ENCODE data around the gene POLR2H. TPM values are rescaled to one million over a fixed set of nuclear protein-coding genes. Genes with fewer than 3 reads are reported as not detected.

The POLR2H gene
- total RNA-seq, 1 donor from 2014 or later: 49.8 TPM

DNA sequence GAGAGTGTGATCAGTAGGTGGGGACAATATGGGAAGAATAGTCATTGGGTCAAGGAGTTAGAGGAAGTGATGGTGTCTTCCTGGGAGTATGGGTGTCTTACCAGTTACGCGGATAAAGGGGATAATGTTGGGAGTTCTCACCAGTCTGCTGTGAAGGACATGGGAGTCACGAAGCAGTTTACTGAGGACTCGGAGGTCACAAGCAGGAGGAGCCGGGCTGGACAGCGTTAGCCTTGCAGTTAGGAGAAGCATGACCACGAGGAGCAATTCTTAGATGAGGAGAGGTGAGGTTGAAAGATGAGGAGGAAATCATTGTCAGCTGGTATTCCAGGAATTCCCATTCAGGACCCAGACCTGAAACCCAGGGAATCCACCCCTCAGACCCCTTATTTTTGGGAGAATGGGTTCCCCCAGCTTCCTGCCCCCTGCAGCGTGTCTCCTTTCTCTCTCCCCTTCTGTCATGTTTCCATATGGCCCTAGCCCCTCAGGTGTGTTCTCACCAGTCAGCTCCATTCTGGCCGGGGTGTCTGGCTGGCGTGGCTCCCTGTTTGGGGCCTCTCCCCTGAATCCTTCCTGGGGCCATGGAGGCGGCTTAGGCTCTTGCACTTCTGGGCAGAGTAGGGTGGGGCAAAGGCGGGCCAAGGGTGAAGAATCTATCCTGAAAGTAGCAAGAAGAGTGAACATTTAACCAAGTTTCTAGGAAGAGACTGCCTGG is 14.4 kb downstream of the POLR2H start:
- H3K27ac Mint-ChIP-seq (ENCODE audit: unreplicated experiment): no peak overlapping the region
- no peak overlapping the region for H3K4me3 Mint-ChIP-seq (ENCODE audit: unreplicated experiment)
- peaks cover 32% of the 10 kb centered on the region for H3K27me3 Mint-ChIP-seq (ENCODE audit: low read depth)
- peaks cover 30% of the 10 kb centered on the region for H3K4me1 Mint-ChIP-seq (ENCODE audit: low read depth)
- DNase-seq (ENCODE audit: low spot score): no peak
- no peaks in the 10 kb centered on the region for H3K36me3 Mint-ChIP-seq (ENCODE audit: low read depth)
- TF ChIP-seq, protein P1, sequence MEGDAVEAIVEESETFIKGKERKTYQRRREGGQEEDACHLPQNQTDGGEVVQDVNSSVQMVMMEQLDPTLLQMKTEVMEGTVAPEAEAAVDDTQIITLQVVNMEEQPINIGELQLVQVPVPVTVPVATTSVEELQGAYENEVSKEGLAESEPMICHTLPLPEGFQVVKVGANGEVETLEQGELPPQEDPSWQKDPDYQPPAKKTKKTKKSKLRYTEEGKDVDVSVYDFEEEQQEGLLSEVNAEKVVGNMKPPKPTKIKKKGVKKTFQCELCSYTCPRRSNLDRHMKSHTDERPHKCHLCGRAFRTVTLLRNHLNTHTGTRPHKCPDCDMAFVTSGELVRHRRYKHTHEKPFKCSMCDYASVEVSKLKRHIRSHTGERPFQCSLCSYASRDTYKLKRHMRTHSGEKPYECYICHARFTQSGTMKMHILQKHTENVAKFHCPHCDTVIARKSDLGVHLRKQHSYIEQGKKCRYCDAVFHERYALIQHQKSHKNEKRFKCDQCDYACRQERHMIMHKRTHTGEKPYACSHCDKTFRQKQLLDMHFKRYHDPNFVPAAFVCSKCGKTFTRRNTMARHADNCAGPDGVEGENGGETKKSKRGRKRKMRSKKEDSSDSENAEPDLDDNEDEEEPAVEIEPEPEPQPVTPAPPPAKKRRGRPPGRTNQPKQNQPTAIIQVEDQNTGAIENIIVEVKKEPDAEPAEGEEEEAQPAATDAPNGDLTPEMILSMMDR (IDR thresholded peaks at IDR 0.05): no peak
- no peaks in the 10 kb centered on the region for H3K9me3 Mint-ChIP-seq (ENCODE audit: low read depth)

DNA sequence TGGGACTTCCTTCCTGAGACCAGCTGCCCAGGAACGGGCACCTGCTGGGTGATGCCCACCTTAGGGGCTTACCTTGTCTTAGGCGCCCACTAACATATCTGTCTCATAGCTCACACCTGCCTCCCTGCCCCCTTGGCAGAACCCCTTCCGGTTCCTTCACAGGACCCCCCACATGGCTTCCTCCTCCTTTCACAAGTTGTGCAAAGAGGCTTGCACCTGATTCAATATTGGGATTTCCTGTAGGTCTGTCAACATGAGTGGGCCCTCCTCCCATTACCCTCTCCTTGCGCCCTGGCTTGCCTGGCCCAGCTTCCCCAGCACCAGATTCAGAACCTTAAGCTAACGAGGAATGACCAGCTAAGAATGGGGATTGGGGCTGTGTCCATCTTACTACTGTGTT is 15.9 kb downstream of the POLR2H start:
- no peaks in the 10 kb centered on the region for H3K36me3 Mint-ChIP-seq (ENCODE audit: low read depth)
- peaks cover 17% of the 10 kb centered on the region for H3K4me1 Mint-ChIP-seq (ENCODE audit: low read depth)
- DNase-seq (ENCODE audit: low spot score): no peak
- TF ChIP-seq, protein P1 (IDR thresholded peaks at IDR 0.05): no peak
- H3K27me3 Mint-ChIP-seq (ENCODE audit: low read depth): peaks cover 34% of the 10 kb centered on the region
- no peaks in the 10 kb centered on the region for H3K9me3 Mint-ChIP-seq (ENCODE audit: low read depth)
- no peak overlapping the region for H3K27ac Mint-ChIP-seq (ENCODE audit: unreplicated experiment)
- H3K4me3 Mint-ChIP-seq (ENCODE audit: unreplicated experiment): no peak overlapping the region

DNA sequence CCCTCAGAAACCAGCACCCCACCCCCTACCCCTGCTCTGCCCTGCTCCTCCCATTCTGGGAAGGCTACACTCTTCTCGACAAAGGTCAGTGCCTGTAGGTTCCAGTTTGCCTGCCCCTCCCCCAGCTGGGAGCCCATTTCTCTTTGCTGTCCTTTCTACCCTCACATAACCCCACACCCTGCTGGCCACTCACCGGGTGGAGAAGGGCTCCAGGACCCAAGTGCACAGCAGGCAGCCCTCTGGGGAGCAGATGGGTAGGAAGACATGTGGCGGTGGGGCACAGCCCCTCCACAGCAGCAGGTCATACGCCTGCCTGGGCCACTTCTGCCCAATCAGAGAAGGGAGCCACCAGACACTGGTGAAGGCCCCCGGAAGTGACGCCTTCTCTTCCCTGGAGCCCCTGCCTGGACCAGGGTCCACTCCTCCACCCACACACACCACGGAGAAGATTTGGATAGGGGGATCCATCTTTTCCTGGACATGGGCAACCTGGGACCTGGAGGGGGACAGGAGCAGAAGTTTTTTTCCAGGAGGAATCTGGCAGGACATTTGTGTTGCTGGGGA is 16.5 kb downstream of the POLR2H start, which contains the start of gene THPO:
Gene THPO (minus strand): TSS at position 326 of the 564 bp plus-strand sequence. CDS start 1,948 bp downstream, outside the sequence.
- Mint-ChIP-seq H3K9me3 (ENCODE audit: low read depth) (no peaks in the 10 kb centered on the region), H3K4me1 (ENCODE audit: low read depth) (peaks cover 12% of the 10 kb centered on the region), H3K36me3 (ENCODE audit: low read depth) (no peaks in the 10 kb centered on the region), H3K27me3 (ENCODE audit: low read depth) (peaks cover 36% of the 10 kb centered on the region), H3K27ac (ENCODE audit: unreplicated experiment) (no peak within 1 kb of the TSS), H3K4me3 (ENCODE audit: unreplicated experiment) (peak within 1 kb of the TSS; percentile 57)
- no peak for DNase-seq (ENCODE audit: low spot score)
- TF ChIP-seq, protein P1 (IDR thresholded peaks at IDR 0.05): no peak

DNA sequence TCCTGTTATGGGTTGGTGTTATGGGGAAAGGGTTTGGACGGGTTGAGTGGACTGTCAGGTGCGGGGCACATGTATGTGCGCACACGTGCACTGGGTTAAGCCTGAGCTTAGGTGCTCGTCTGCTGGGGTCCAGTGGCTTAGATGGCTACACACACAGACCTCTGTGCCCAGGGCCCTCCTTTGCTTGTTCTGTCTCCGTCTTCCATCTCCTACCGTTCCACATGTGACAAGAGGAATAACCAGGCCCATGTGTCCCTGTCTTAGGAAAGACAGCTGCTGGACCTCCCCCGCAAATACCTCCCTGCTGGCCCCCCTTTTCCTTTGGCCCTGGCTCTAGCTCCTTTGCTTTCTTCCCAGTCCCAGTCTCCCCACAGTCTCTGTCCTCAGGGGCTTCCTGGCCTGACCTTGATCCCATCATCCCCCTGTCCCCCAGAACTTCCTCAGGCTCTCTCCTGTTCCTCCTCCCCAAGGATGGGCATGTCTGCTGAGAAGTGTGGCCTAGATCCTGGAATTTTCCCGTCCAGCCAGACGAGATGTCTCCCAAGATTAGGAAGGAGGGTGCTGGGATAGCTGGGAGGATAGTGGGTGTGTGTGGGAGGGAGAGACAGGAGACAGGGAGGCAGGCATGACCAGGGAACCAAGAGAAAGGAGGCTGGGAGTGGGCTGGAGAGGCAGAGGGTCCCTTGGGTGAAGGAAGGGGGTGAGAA is 17.3 kb downstream of the POLR2H start:
- H3K36me3 Mint-ChIP-seq (ENCODE audit: low read depth): no peaks in the 10 kb centered on the region
- no peaks in the 10 kb centered on the region for H3K9me3 Mint-ChIP-seq (ENCODE audit: low read depth)
- TF ChIP-seq, protein P1 (IDR thresholded peaks at IDR 0.05): no peak
- H3K4me1 Mint-ChIP-seq (ENCODE audit: low read depth): peaks cover 5% of the 10 kb centered on the region
- peak overlapping the region; percentile 57 for H3K4me3 Mint-ChIP-seq (ENCODE audit: unreplicated experiment)
- no peak overlapping the region for H3K27ac Mint-ChIP-seq (ENCODE audit: unreplicated experiment)
- no peak for DNase-seq (ENCODE audit: low spot score)
- peaks cover 36% of the 10 kb centered on the region for H3K27me3 Mint-ChIP-seq (ENCODE audit: low read depth)

Measured in chondrocyte (in vitro differentiated cells).